Liver (tissue), 9 donors: ENCODE data around the gene ZNF318. TPM values are rescaled to one million over a fixed set of nuclear protein-coding genes. Genes with fewer than 3 reads are reported as not detected.
"Not testable (repeated sequence)": the region's sequence is repeated elsewhere in the genome, so short reads cannot be mapped to it uniquely, and the experiment has no call there.

Source experiments
- DNase-seq: peaks from one replicate; pipeline ENCODE4 v3.0.0-alpha.2; 2017; ENCODE audit warnings: low spot score
- H3K27ac ChIP-seq, 2 donors: one replicate each; pipeline ENCODE4 v1.7.0; 2013; ENCODE audit warnings: inconsistent platforms in 2 of 2, low read length in 2 of 2, control low read depth in 1 of 2, low read depth in 1 of 2, mild to moderate bottlenecking in 1 of 2
- H3K27me3 ChIP-seq, 4 donors: one replicate each; pipeline versions ENCODE4 v1.6.1 to v1.7.0; 2013; ENCODE audit warnings: low read length in 3 of 4, inconsistent platforms in 1 of 4, mild to moderate bottlenecking in 1 of 4, moderate library complexity in 1 of 4; ENCODE audit not compliant: control insufficient read depth in 4 of 4, insufficient read depth in 4 of 4
- H3K36me3 ChIP-seq, 4 donors: one replicate each; pipeline versions ENCODE4 v1.6.1 to v1.7.0; 2013; ENCODE audit warnings: low read length in 3 of 4, mild to moderate bottlenecking in 3 of 4, low read depth in 1 of 4, moderate library complexity in 1 of 4; ENCODE audit not compliant: control insufficient read depth in 4 of 4, insufficient read depth in 3 of 4
- H3K4me1 ChIP-seq, 4 donors: one replicate each; pipeline versions ENCODE4 v1.6.1 to v1.7.0; 2013; ENCODE audit warnings: low read length in 3 of 4, mild to moderate bottlenecking in 3 of 4, moderate library complexity in 1 of 4; ENCODE audit not compliant: control insufficient read depth in 4 of 4, insufficient read depth in 4 of 4
- H3K4me3 ChIP-seq, 3 donors: one replicate each; pipeline versions ENCODE4 v1.6.1 to v1.7.0; 2013; ENCODE audit warnings: low read length in 3 of 3, control low read depth in 1 of 3, low read depth in 1 of 3, mild to moderate bottlenecking in 1 of 3
- H3K9ac ChIP-seq, 2 donors: one replicate each; pipeline ENCODE4 v1.7.0; 2013; ENCODE audit warnings: low read length in 2 of 2, mild to moderate bottlenecking in 2 of 2, moderate library complexity in 2 of 2, control low read depth in 1 of 2, low read depth in 1 of 2
- H3K9me3 ChIP-seq, 4 donors: one replicate each; pipeline versions ENCODE4 v1.6.1 to v1.7.0; 2013; ENCODE audit warnings: low read length in 3 of 4; ENCODE audit not compliant: control insufficient read depth in 4 of 4
- CTCF ChIP-seq: fragments of 150-350 bp; IDR thresholded peaks from 2 replicates; pipeline ENCODE4 v1.5.1; 2017; ENCODE audit warnings: improper control_type of control experiment, low read depth, low read length; ENCODE audit not compliant: missing input control
- EGR1 ChIP-seq, 2 donors: IDR thresholded peaks; 2 replicates each; pipeline ENCODE4 v1.6.1; 2016 to 2018; ENCODE audit warnings: antibody characterized with exemption in 2 of 2, low read depth in 2 of 2
- HNF4A ChIP-seq, 2 donors: conservative IDR thresholded peaks; 2 replicates each; pipeline ENCODE4 v1.6.1; 2016; ENCODE audit warnings: antibody characterized with exemption in 2 of 2, mild to moderate bottlenecking in 2 of 2
- HNF4G ChIP-seq: IDR thresholded peaks from 2 replicates; pipeline ENCODE4 v1.6.1; 2016; ENCODE audit warnings: antibody characterized with exemption
- JUND ChIP-seq, 2 donors: IDR thresholded peaks; 2 replicates each; pipeline ENCODE4 v1.6.1; 2016; ENCODE audit warnings: antibody characterized with exemption in 2 of 2
- RAD21 ChIP-seq, 2 donors: IDR thresholded peaks; 2 replicates each; pipeline ENCODE4 v1.6.1; 2016; ENCODE audit warnings: antibody characterized with exemption in 2 of 2, mild to moderate bottlenecking in 2 of 2
- RXRA ChIP-seq, 2 donors: IDR thresholded peaks; 2 replicates each; pipeline ENCODE4 v1.6.1; 2017 to 2018; ENCODE audit warnings: antibody characterized with exemption in 2 of 2, mild to moderate bottlenecking in 1 of 2
- TAF1 ChIP-seq: conservative IDR thresholded peaks from 2 replicates; pipeline ENCODE4 v1.6.1; 2016; ENCODE audit warnings: antibody characterized with exemption, mild to moderate bottlenecking
- YY1 ChIP-seq: IDR thresholded peaks from 2 replicates; pipeline ENCODE4 v1.6.1; 2016; ENCODE audit warnings: antibody characterized with exemption, mild to moderate bottlenecking
- WGBS: extraction: QIAGEN DNeasy Blood & Tissue Kit; methylation state at CpG from one replicate; pipeline ENCODE4 v1.1.7; 2013; 5-methylcytosine and 5-hydroxymethylcytosine counted together
- polyA plus RNA-seq, 2 donors: library from polyadenylated mRNA; stranded (reverse) in 1 of 2; unstranded in 1 of 2; fragments of 200-250 nt in 1 of 2; fragments of >200 nt in 1 of 2; fragmentation: Nextera tagmentation in 1 of 2; extraction: Ambion mirVana in 1 of 2; gene quantifications; one replicate each; pipeline versions ENCODE4 v1.2.1 to v1.2.3, GENCODE V29; 2013 to 2015
- total RNA-seq, 2 donors: library from RNA; depleted of rRNA; stranded (reverse); fragments of >200 nt; gene quantifications; one replicate each; pipeline ENCODE4 v1.2.3, GENCODE V29; 2014
- TF ChIP-seq, protein P1 (sequence below): IDR thresholded peaks from 2 replicates; pipeline ENCODE4 v1.6.1; 2016; ENCODE audit warnings: antibody characterized with exemption, mild to moderate bottlenecking
- TF ChIP-seq, protein P2 (sequence below): IDR thresholded peaks from 2 replicates; pipeline ENCODE4 v1.6.1; 2016; ENCODE audit warnings: antibody characterized with exemption
- TF ChIP-seq, protein P3 (sequence below): IDR thresholded peaks from 2 replicates; pipeline ENCODE4 v1.6.1; 2016; ENCODE audit warnings: antibody characterized with exemption
- donor health status: healthy.
- donor health status: healthy.
- donor health status: healthy.
- donor health status: healthy.
- donor health status: healthy.

ZNF318 gene
- total and polyA plus RNA-seq, 4 donors = 3.6 to 9.1 (median 4.2) TPM

DNA sequence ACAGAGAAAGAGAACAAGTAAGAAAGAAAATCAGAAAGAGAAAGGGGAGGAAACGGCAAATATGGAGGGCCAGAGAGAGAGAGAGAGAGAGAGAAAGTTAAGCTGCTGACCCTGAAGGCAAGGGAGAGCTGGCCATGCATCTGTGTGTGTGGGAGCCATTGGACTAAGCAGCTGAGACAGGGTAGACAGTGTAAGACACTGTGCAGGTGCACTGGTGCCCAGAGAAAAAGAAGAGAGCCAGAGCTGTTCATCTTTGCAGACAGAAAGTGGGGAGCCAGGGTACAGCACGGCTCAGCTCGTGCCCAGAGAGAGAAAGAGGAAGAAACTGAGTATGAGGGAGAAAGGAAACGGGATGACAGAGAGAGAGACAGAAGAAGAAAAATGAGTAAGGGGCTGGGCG, 24.2 kb upstream of the ZNF318 start (continued):
- TF ChIP-seq, protein P1, sequence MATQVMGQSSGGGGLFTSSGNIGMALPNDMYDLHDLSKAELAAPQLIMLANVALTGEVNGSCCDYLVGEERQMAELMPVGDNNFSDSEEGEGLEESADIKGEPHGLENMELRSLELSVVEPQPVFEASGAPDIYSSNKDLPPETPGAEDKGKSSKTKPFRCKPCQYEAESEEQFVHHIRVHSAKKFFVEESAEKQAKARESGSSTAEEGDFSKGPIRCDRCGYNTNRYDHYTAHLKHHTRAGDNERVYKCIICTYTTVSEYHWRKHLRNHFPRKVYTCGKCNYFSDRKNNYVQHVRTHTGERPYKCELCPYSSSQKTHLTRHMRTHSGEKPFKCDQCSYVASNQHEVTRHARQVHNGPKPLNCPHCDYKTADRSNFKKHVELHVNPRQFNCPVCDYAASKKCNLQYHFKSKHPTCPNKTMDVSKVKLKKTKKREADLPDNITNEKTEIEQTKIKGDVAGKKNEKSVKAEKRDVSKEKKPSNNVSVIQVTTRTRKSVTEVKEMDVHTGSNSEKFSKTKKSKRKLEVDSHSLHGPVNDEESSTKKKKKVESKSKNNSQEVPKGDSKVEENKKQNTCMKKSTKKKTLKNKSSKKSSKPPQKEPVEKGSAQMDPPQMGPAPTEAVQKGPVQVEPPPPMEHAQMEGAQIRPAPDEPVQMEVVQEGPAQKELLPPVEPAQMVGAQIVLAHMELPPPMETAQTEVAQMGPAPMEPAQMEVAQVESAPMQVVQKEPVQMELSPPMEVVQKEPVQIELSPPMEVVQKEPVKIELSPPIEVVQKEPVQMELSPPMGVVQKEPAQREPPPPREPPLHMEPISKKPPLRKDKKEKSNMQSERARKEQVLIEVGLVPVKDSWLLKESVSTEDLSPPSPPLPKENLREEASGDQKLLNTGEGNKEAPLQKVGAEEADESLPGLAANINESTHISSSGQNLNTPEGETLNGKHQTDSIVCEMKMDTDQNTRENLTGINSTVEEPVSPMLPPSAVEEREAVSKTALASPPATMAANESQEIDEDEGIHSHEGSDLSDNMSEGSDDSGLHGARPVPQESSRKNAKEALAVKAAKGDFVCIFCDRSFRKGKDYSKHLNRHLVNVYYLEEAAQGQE = no peak
- no peak for TF ChIP-seq EGR1 (IDR thresholded peaks at IDR 0.05; ENCODE audit: low read depth in 2 of 2)

- DNase-seq, H3K4me1 ChIP-seq, H3K27me3 ChIP-seq, H3K9ac ChIP-seq, H3K4me3 ChIP-seq, H3K36me3 ChIP-seq, H3K9me3 ChIP-seq, H3K27ac ChIP-seq: not testable (repeated sequence)
- 64% methylated on average over 11 of the region's 11 CpGs for WGBS
Observed at GRCh38 chr6:43393133-43393532, 23.7 kb upstream of the ZNF318 start.

- TF ChIP-seq, protein P2, sequence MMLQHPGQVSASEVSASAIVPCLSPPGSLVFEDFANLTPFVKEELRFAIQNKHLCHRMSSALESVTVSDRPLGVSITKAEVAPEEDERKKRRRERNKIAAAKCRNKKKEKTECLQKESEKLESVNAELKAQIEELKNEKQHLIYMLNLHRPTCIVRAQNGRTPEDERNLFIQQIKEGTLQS = no peak
- TF ChIP-seq TAF1 (no peak), CTCF (no peak), YY1 (no peak), RAD21 (IDR thresholded peaks at IDR 0.05) (no peak), RXRA (IDR thresholded peaks at IDR 0.05) (no peak), JUND (IDR thresholded peaks at IDR 0.05) (no peak), HNF4A (conservative IDR thresholded peaks at IDR 0.05) (no peak), HNF4G (no peak)
- TF ChIP-seq, protein P3, sequence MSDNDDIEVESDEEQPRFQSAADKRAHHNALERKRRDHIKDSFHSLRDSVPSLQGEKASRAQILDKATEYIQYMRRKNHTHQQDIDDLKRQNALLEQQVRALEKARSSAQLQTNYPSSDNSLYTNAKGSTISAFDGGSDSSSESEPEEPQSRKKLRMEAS = no peak
- Histone ChIP-seq H3K27me3 (no peaks in the 10 kb centered on the region), H3K9me3 (no peaks in the 10 kb centered on the region), H3K9ac (no peak overlapping the region), H3K27ac (no peak overlapping the region), H3K4me1 (no peaks in the 10 kb centered on the region), H3K36me3 (no peaks in the 10 kb centered on the region), H3K4me3 (no peak overlapping the region)
- WGBS = 64% methylated on average over 13 of the region's 13 CpGs
- DNase-seq = no peak
Observed at GRCh38 chr6:43391440-43392031, 22.1 kb upstream of the ZNF318 start.

DNA sequence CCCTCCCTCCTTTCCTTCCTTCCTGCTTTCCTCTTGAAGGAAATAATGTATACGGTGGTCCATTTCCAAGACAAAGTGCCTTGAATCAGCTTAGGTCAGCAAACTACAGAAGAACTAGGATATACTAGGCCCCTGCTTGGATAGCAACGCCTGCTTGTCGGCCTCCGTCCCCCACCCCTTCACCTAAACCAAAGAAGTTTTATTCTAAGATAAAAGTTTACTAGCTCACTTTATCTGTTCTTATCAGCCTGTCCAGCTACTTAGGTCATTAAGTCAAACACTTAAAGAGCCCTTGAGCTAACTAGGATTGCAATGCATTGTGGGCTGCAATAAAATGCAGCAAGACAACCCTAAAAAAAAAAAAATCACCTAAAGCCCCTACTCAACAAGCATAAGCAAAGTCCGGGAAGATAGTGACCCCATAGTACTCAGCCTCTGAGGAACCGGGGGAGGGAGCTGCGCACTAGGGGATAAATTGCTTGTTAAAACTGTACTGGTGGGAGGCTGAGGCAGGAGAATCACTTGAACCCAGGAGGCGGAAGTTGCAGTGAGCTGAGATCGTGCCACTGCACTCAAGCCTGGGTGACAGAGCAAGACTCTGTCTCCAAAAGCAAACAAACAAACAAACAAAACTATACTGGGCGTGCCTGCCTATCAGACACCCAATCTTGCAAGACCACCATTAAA, 21.4 kb upstream of the ZNF318 start:
- not testable (repeated sequence) for DNase-seq, H3K27me3 ChIP-seq, H3K9me3 ChIP-seq, H3K4me3 ChIP-seq, H3K36me3 ChIP-seq, H3K9ac ChIP-seq, H3K27ac ChIP-seq, H3K4me1 ChIP-seq
- 80% methylated on average over 10 of the region's 10 CpGs for WGBS
